Brain microvascular endothelial cell (primary cell): ENCODE measurements around the gene LZTR1.

Experiments
- DNase-seq: peaks from one replicate; pipeline ENCODE4 v3.0.0-alpha.2; 2020
- H3K27ac ChIP-seq: fragments of 250-450 bp; sonication (Bioruptor Pico); 2 replicates; pipeline ENCODE4 v1.5.1; 2020; ENCODE audit warnings: mild to moderate bottlenecking, moderate library complexity
- H3K27me3 ChIP-seq: fragments of 250-450 bp; sonication (Bioruptor Pico); replicated peaks from 2 replicates; pipeline ENCODE4 v1.5.1; 2020; ENCODE audit warnings: mild to moderate bottlenecking
- H3K36me3 ChIP-seq: fragments of 250-450 bp; sonication (Bioruptor Pico); replicated peaks from 2 replicates; pipeline ENCODE4 v1.5.1; 2020; ENCODE audit warnings: mild to moderate bottlenecking
- H3K4me3 ChIP-seq: 2 replicates; pipeline ENCODE4 v1.5.1; 2011; ENCODE audit warnings: low read depth, mild to moderate bottlenecking, control low read depth, low read length, moderate library complexity
- CTCF ChIP-seq: IDR thresholded peaks from 2 replicates; pipeline ENCODE4 v1.5.1; 2011; ENCODE audit warnings: low read depth, mild to moderate bottlenecking, moderate library complexity, low read length, control low read depth, inconsistent platforms; ENCODE audit errors: missing control alignments
- in situ Hi-C: cut with HindIII; loops from 2 replicates; pipeline ENCODE4 v1.10.0; 2017; ENCODE audit warnings: low sequenced_read_pairs, low pct_ligation_motif_present

The LZTR1 gene

GRCh38 chr22:20996598-20997535 lies 14.8 kb downstream of the LZTR1 start:
- in situ Hi-C loops: no loop called here
- Histone ChIP-seq H3K27ac (no peak overlapping the region), H3K4me3 (no peak overlapping the region), H3K36me3 (peaks cover 66% of the 10 kb centered on the region), H3K27me3 (no peaks in the 10 kb centered on the region)
- no peak for TF ChIP-seq CTCF
- no peak for DNase-seq

- DNase-seq: no peak
- in situ Hi-C loops: no loop called here
- H3K36me3 ChIP-seq: peaks cover 57% of the 10 kb centered on the region
- TF ChIP-seq CTCF: no peak
- H3K27me3 ChIP-seq: no peaks in the 10 kb centered on the region
- H3K4me3 ChIP-seq: no peak overlapping the region
- H3K27ac ChIP-seq: no peak overlapping the region
Measured at GRCh38 chr22:20997536-20998257, 15.6 kb downstream of the LZTR1 start.

- TF ChIP-seq CTCF: no peak
- Histone ChIP-seq H3K4me3 (no peak overlapping the region), H3K27ac (no peak overlapping the region), H3K27me3 (no peaks in the 10 kb centered on the region), H3K36me3 (peaks cover 48% of the 10 kb centered on the region)
- in situ Hi-C loops: no loop called here
- DNase-seq: no peak
Measured at GRCh38 chr22:20998411-20999336, 16.6 kb downstream of the LZTR1 start.

GRCh38 chr22:20999350-21000206 lies 17.5 kb downstream of the LZTR1 start:
- no peak overlapping the region for H3K27ac ChIP-seq
- TF ChIP-seq CTCF: no peak

More at GRCh38 chr22:20999350-21000206, 17.5 kb downstream of the LZTR1 start:
- peaks cover 40% of the 10 kb centered on the region for H3K36me3 ChIP-seq
- in situ Hi-C loops: no loop called here
- DNase-seq: no peak
- H3K27me3 ChIP-seq: no peaks in the 10 kb centered on the region
- no peak overlapping the region for H3K4me3 ChIP-seq
